Activated CD4-positive, alpha-beta T cell treated with anti-CD3 and anti-CD28 coated beads, Interleukin-2, amount 10 ng/mL, durations not matched to agents 7 days and 5 days (primary cell): Measurements from ENCODE around the gene MED10. TPM values are rescaled to one million over a fixed set of nuclear protein-coding genes. Genes with fewer than 3 reads are reported as not detected.
A peak's percentile ranks its signal among the peaks of the same experiment; 100 is the strongest.

Source experiments
- CTCF ChIA-PET: fragments of 350-600 bp; sonication (Branson Sonifier 250); formaldehyde crosslinking; loops from one replicate; lab custom pipeline; 2021; ENCODE audit warnings: antibody characterized with exemption; lab: Charles Lee
- POLR2A ChIA-PET: fragments of 350-600 bp; sonication (Branson Sonifier 250); formaldehyde crosslinking; loops from one replicate; lab custom pipeline; 2021; ENCODE audit warnings: antibody characterized with exemption; lab: Charles Lee
- DNase-seq: peaks from one replicate; pipeline ENCODE4 v3.0.0-alpha.2; 2020
- H3K27ac Mint-ChIP-seq: one replicate; pipeline ENCODE4 v1.8.0; 2021; ENCODE audit warnings: mild to moderate bottlenecking, moderate library complexity, mixed read lengths
- H3K27me3 Mint-ChIP-seq: one replicate; pipeline ENCODE4 v1.8.0; 2021; ENCODE audit warnings: mixed read lengths
- H3K36me3 Mint-ChIP-seq: one replicate; pipeline ENCODE4 v1.8.0; 2021; ENCODE audit warnings: low read depth, mixed read lengths
- H3K4me1 Mint-ChIP-seq: one replicate; pipeline ENCODE4 v1.8.0; 2021; ENCODE audit warnings: mixed read lengths
- H3K4me3 Mint-ChIP-seq: one replicate; pipeline ENCODE4 v1.8.0; 2021; ENCODE audit warnings: mild to moderate bottlenecking, moderate library complexity, mixed read lengths
- H3K9me3 Mint-ChIP-seq: one replicate; pipeline ENCODE4 v1.8.0; 2021; ENCODE audit warnings: mixed read lengths
- total RNA-seq, 2 experiments: library from RNA; stranded (reverse); gene quantifications; one replicate each; pipeline ENCODE4 v1.2.3, GENCODE V29; 2021

The MED10 gene
- total RNA-seq, 2 experiments from 2014 or later: 52.7 to 53.9 TPM

DNA sequence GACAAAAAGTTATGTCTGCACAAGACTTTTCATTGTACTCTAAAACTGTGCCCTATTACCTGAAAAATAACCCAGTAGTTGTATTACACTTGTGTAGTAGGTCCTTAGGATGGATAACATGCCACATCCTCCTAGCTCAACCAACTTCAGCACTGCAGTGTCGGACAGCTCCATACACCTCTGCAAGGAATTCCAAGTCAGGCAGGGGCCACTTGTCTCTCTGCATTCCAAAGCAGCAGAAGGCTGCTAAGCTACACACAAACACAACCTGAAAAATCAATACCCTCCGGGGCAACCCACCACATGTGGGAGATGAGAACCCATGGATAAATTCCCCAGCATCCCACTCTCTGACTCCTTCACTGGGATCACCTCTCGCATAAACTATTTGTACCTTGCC is 50.2 kb downstream of the MED10 start:
- Mint-ChIP-seq H3K27ac (no peak overlapping the region), H3K36me3 (no peaks in the 10 kb centered on the region), H3K4me3 (no peak overlapping the region), H3K27me3 (no peaks in the 10 kb centered on the region), H3K9me3 (peaks cover 13% of the 10 kb centered on the region), H3K4me1 (no peaks in the 10 kb centered on the region)
- peak; percentile 39 for DNase-seq
- POLR2A ChIA-PET: no interaction called here
- CTCF ChIA-PET: no interaction called here

DNA sequence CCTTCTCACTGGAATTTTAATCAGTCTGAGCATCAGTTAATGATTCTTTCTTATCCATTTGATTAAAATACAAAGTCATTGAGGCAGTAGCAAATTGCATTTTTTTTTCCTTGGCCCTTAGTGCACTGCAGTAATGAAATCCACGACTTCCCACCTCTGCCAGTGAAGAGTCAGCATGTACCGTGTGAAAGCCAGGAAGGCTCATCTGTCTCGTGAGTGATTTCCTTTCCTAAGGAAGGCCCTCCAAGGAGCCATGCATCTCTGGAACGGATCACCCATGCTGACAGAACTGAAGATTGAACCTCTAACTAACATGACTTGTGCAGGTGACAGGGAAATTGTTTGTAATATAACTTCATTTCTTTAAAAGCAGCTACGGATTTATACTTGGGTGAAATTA is 51.6 kb downstream of the MED10 start:
- CTCF ChIA-PET: no interaction called here
- Mint-ChIP-seq H3K36me3 (no peaks in the 10 kb centered on the region), H3K27me3 (no peaks in the 10 kb centered on the region), H3K4me1 (no peaks in the 10 kb centered on the region), H3K4me3 (no peak overlapping the region), H3K27ac (no peak overlapping the region), H3K9me3 (peaks cover 13% of the 10 kb centered on the region)
- no peak for DNase-seq
- POLR2A ChIA-PET: no interaction called here

DNA sequence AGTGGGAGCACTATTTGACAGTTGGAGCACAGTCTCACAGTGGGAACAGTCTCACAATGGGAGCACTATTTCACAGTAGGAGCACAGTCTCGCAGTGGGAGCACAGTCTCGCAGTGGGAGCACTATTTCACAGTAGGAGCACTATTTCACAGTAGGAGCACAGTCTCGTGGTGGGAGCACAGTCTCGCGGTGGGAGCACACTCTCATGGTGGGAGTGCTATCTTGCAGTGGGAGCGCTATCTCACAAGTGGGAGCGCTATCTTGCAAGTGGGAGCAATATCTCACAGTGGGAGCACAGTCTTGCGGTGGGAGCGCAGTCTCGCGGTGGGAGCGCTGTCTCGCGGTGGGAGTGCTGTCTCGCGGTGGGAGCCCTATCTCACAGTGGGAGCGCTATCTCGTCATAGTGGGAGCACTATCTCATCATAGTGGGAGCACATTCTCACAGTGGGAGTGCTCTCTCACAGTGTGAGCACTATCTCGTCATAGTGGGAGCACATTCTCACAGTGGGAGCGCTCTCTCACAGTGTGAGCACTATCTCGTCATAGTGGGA is 56.1 kb downstream of the MED10 start:
- Mint-ChIP-seq H3K4me1 (no peaks in the 10 kb centered on the region), H3K4me3 (no peak overlapping the region), H3K36me3 (no peaks in the 10 kb centered on the region), H3K9me3 (no peaks in the 10 kb centered on the region), H3K27ac (no peak overlapping the region), H3K27me3 (no peaks in the 10 kb centered on the region)
- CTCF ChIA-PET: no interaction called here
- no peak for DNase-seq
- POLR2A ChIA-PET: no interaction called here

Other genes with a start within 250 kb of the MED10 start
- not detected for gene UBE2QL1, start 70.3 kb upstream of the MED10 start, total RNA-seq